B cell (primary cell): ENCODE data around the gene ENOX1. TPM values are rescaled to one million over a fixed set of nuclear protein-coding genes. Genes with fewer than 3 reads are reported as not detected.

Source experiments
- ATAC-seq: fragments of 200-7000 bp; cut with Tn5 transposase; one replicate; pipeline ENCODE4 v1.10.0; 2021; ENCODE audit warnings: low read depth, mild to moderate bottlenecking, moderate number of reproducible peaks, moderate library complexity
- CTCF ChIA-PET: fragments of 350-600 bp; sonication (Branson Sonifier 250); formaldehyde crosslinking; loops from one replicate; lab custom pipeline; 2021; ENCODE audit warnings: antibody characterized with exemption, inconsistent platforms; lab: Charles Lee
- POLR2A ChIA-PET: fragments of 350-600 bp; sonication (Branson Sonifier 250); formaldehyde crosslinking; loops from one replicate; lab custom pipeline; 2021; ENCODE audit warnings: antibody characterized with exemption; lab: Charles Lee
- DNase-seq: peaks from one replicate; pipeline ENCODE4 v3.0.0; 2013
- H2AFZ ChIP-seq: 2 replicates; pipeline ENCODE4 v1.6.1; 2012; ENCODE audit warnings: mild to moderate bottlenecking, low read depth, low read length; ENCODE audit not compliant: insufficient read depth, poor library complexity, severe bottlenecking
- H3K27ac ChIP-seq, 2 donors: 1 replicate in 1 of 2; 2 replicates in 1 of 2; pipeline ENCODE4 v1.5.1; 2012 to 2013; ENCODE audit warnings: low read length in 2 of 2, mild to moderate bottlenecking in 2 of 2, moderate library complexity in 1 of 2
- H3K27me3 ChIP-seq, 4 experiments: fragments of 200-600 bp in 1 of 4; sonication (generic) in 1 of 4; replicated peaks in 1 of 4; 1 replicate in 2 of 4; 2 replicates in 2 of 4; pipeline versions ENCODE4 v1.6.1 to v1.7.0; 2013 to 2016; ENCODE audit warnings: low read length in 3 of 4, mild to moderate bottlenecking in 2 of 4, mixed read lengths in 1 of 4, moderate library complexity in 1 of 4; ENCODE audit not compliant: insufficient read depth in 4 of 4, control insufficient read depth in 3 of 4; ENCODE audit errors: control extremely low read depth in 1 of 4
- H3K36me3 ChIP-seq, 2 experiments: replicated peaks in 1 of 2; 1 replicate in 1 of 2; 2 replicates in 1 of 2; pipeline versions ENCODE4 v1.6.1 to v1.7.1; 2013; ENCODE audit warnings: low read length in 1 of 2; ENCODE audit not compliant: insufficient read depth in 2 of 2, control insufficient read depth in 1 of 2; ENCODE audit errors: control extremely low read depth in 1 of 2, extremely low read depth in 1 of 2
- H3K4me1 ChIP-seq, 2 donors: fragments of 200-600 bp in 1 of 2; sonication (generic) in 1 of 2; 1 replicate in 1 of 2; 2 replicates in 1 of 2; pipeline versions ENCODE4 v1.5.1 to v1.6.1; 2013 to 2017; ENCODE audit warnings: low read length in 2 of 2; ENCODE audit not compliant: control insufficient read depth in 2 of 2, insufficient read depth in 2 of 2
- H3K4me2 ChIP-seq: replicated peaks from 2 replicates; pipeline ENCODE3; 2012; ENCODE audit warnings: mild to moderate bottlenecking, low read depth, low read length; ENCODE audit not compliant: poor library complexity, severe bottlenecking
- H3K4me3 ChIP-seq, 5 experiments: fragments of 200-600 bp in 1 of 5; sonication (generic) in 1 of 5; 1 replicate in 3 of 5; 2 replicates in 2 of 5; pipeline versions ENCODE4 v1.5.1 to v1.7.0; 2011 to 2016; ENCODE audit warnings: low read length in 4 of 5, mild to moderate bottlenecking in 4 of 5, low read depth in 2 of 5, control low read depth in 1 of 5, moderate library complexity in 1 of 5; ENCODE audit not compliant: insufficient read depth in 1 of 5; ENCODE audit errors: control extremely low read depth in 1 of 5, extremely low read depth in 1 of 5
- H3K79me2 ChIP-seq: fragments of 200-600 bp; sonication (generic); one replicate; pipeline ENCODE4 v1.6.0; 2016; ENCODE audit warnings: low read length; ENCODE audit not compliant: control insufficient read depth, insufficient read depth
- H3K9ac ChIP-seq: fragments of 200-600 bp; sonication (generic); 2 replicates; pipeline ENCODE4 v1.6.1; 2017; ENCODE audit warnings: mild to moderate bottlenecking, low read length, moderate library complexity
- H3K9me3 ChIP-seq, 3 donors: one replicate each; pipeline versions ENCODE4 v1.6.1 to v1.7.1; 2013; ENCODE audit warnings: low read length in 2 of 3; ENCODE audit not compliant: control insufficient read depth in 2 of 3, insufficient read depth in 1 of 3; ENCODE audit errors: control extremely low read depth in 1 of 3
- H4K20me1 ChIP-seq: 2 replicates; pipeline ENCODE4 v1.6.0; 2012; ENCODE audit warnings: mild to moderate bottlenecking, low read length; ENCODE audit not compliant: insufficient read depth, control insufficient read depth, poor library complexity, severe bottlenecking
- H3K27ac Mint-ChIP-seq: one replicate; pipeline ENCODE4 v1.8.0; 2021; ENCODE audit warnings: mixed read lengths
- H3K27me3 Mint-ChIP-seq: one replicate; pipeline ENCODE4 v1.8.0; 2021; ENCODE audit warnings: mixed read lengths
- H3K4me1 Mint-ChIP-seq: one replicate; pipeline ENCODE4 v1.8.0; 2021; ENCODE audit warnings: mixed read lengths
- H3K4me3 Mint-ChIP-seq: one replicate; pipeline ENCODE4 v1.8.0; 2021; ENCODE audit warnings: mixed read lengths
- H3K9me3 Mint-ChIP-seq: one replicate; pipeline ENCODE4 v1.8.0; 2022; ENCODE audit warnings: mixed read lengths; ENCODE audit not compliant: insufficient read depth
- EZH2 ChIP-seq: IDR thresholded peaks from 2 replicates; pipeline ENCODE4 v1.6.1; 2012; ENCODE audit warnings: borderline replicate concordance, low read depth, mild to moderate bottlenecking, moderate library complexity, low read length; ENCODE audit not compliant: insufficient read depth, poor library complexity, severe bottlenecking
- WGBS: methylation state at CpG from one replicate; pipeline ENCODE4 v1.1.5; 2013; ENCODE audit warnings: missing lambda C conversion rate; ENCODE audit not compliant: insufficient coverage; 5-methylcytosine and 5-hydroxymethylcytosine counted together
- intact Hi-C: fragments of 100-400 bp; cut with micrococcal nuclease; formaldehyde crosslinking; loops from one replicate; pipeline ENCODE4 v1.10.0; 2022
- polyA plus RNA-seq: library from polyadenylated mRNA; depleted of rRNA; stranded (reverse); fragments of >200 nt; gene quantifications from 2 replicates; pipeline ENCODE4 v1.2.3, GENCODE V29; 2012
- total RNA-seq, 2 donors: library from RNA; stranded (reverse); fragments of 120-200 nt in 1 of 2; gene quantifications; 1 replicate in 1 of 2; 2 replicates in 1 of 2; pipeline versions ENCODE4 v1.2.3 to v1.2.4, GENCODE V29; 2013 to 2022
- TF ChIP-seq, protein P1 (sequence below): fragments of 200-600 bp; IDR thresholded peaks from one replicate; pipeline ENCODE4 v1.8.0; 2022; ENCODE audit warnings: antibody characterized with exemption, mild to moderate bottlenecking

Gene ENOX1
- total and polyA plus RNA-seq, 2 donors (not counting 1 experiment from before 2014, with no cell fraction given): not detected

GRCh38 chr13:43650882-43651281, 135.9 kb downstream of the ENOX1 start:
- Histone ChIP-seq H3K4me2 (no peak overlapping the region), H3K36me3 (no peaks in the 10 kb centered on the region), H3K4me1 (no peaks in the 10 kb centered on the region), H2AFZ (no peak overlapping the region), H3K27me3 (no peaks in the 10 kb centered on the region), H4K20me1 (no peaks in the 10 kb centered on the region), H3K9me3 (no peaks in the 10 kb centered on the region), H3K4me3 (no peak overlapping the region), H3K79me2 (no peaks in the 10 kb centered on the region), H3K9ac (no peak overlapping the region), H3K27ac (no peak overlapping the region)
- CTCF ChIA-PET: no interaction called here
- Mint-ChIP-seq H3K9me3 (no peaks in the 10 kb centered on the region), H3K27me3 (peaks cover 15% of the 10 kb centered on the region), H3K4me3 (no peak overlapping the region), H3K4me1 (no peaks in the 10 kb centered on the region), H3K27ac (no peak overlapping the region)
- TF ChIP-seq EZH2: no peak
- TF ChIP-seq, protein P1, sequence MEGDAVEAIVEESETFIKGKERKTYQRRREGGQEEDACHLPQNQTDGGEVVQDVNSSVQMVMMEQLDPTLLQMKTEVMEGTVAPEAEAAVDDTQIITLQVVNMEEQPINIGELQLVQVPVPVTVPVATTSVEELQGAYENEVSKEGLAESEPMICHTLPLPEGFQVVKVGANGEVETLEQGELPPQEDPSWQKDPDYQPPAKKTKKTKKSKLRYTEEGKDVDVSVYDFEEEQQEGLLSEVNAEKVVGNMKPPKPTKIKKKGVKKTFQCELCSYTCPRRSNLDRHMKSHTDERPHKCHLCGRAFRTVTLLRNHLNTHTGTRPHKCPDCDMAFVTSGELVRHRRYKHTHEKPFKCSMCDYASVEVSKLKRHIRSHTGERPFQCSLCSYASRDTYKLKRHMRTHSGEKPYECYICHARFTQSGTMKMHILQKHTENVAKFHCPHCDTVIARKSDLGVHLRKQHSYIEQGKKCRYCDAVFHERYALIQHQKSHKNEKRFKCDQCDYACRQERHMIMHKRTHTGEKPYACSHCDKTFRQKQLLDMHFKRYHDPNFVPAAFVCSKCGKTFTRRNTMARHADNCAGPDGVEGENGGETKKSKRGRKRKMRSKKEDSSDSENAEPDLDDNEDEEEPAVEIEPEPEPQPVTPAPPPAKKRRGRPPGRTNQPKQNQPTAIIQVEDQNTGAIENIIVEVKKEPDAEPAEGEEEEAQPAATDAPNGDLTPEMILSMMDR: no peak
- POLR2A ChIA-PET: no interaction called here
- ATAC-seq (no peak), DNase-seq (no peak)
- WGBS: 57% methylated on average over 2 of the region's 4 CpGs
- intact Hi-C loops: no loop called here

- Mint-ChIP-seq H3K27ac (no peak overlapping the region), H3K9me3 (no peaks in the 10 kb centered on the region), H3K4me3 (no peak overlapping the region), H3K4me1 (no peaks in the 10 kb centered on the region), H3K27me3 (peaks cover 16% of the 10 kb centered on the region)
- Histone ChIP-seq H3K79me2 (no peaks in the 10 kb centered on the region), H3K4me3 (no peak overlapping the region), H3K27me3 (no peaks in the 10 kb centered on the region), H2AFZ (no peak overlapping the region), H3K4me2 (no peak overlapping the region), H3K9ac (no peak overlapping the region), H4K20me1 (no peaks in the 10 kb centered on the region), H3K36me3 (no peaks in the 10 kb centered on the region), H3K27ac (no peak overlapping the region), H3K9me3 (no peaks in the 10 kb centered on the region), H3K4me1 (no peaks in the 10 kb centered on the region)
- intact Hi-C loops: no loop called here
- DNase-seq: no peak
- ChIA-PET POLR2A (no interaction called here), CTCF (no interaction called here)
- TF ChIP-seq EZH2: no peak
- TF ChIP-seq, protein P1: no peak
- WGBS: 86% methylated on average over 3 of the region's 5 CpGs
- ATAC-seq: no peak
These were observed 138.0 kb downstream of the ENOX1 start for GRCh38 chr13:43648733-43649132.
